K562 (cell line): ENCODE data around the gene LMTK2. TPM values are rescaled to one million over a fixed set of nuclear protein-coding genes. Genes with fewer than 3 reads are reported as not detected.

Source experiments
- BCLAF1 ChIP-seq, 2 experiments: fragments of 450-650 bp in 1 of 2; IDR thresholded peaks; 2 replicates each; pipeline ENCODE4 v1.6.1; 2011 to 2017; ENCODE audit warnings: low read depth in 2 of 2, antibody characterized with exemption in 1 of 2, borderline replicate concordance in 1 of 2, low read length in 1 of 2, mild to moderate bottlenecking in 1 of 2, mixed read lengths in 1 of 2; ENCODE audit not compliant: control insufficient read depth in 1 of 2
- KLF6 ChIP-seq: fragments of 250-450 bp; sonication (Bioruptor Pico); IDR thresholded peaks from 2 replicates; pipeline ENCODE4 v1.4.0; 2020; ENCODE audit warnings: mild to moderate bottlenecking, moderate library complexity, borderline replicate concordance
- NCOA2 ChIP-seq, 2 experiments: fragments of 450-650 bp; IDR thresholded peaks; 2 replicates each; pipeline ENCODE4 v1.6.1; 2018; ENCODE audit warnings: mild to moderate bottlenecking in 2 of 2, moderate library complexity in 1 of 2; ENCODE audit not compliant: partially characterized antibody in 2 of 2
- ZNF277 ChIP-seq: fragments of 250-450 bp; sonication (Bioruptor Pico); IDR thresholded peaks from 2 replicates; pipeline ENCODE4 v1.8.0; 2022; ENCODE audit warnings: inconsistent platforms, mild to moderate bottlenecking, moderate library complexity, borderline replicate concordance
- polyA plus RNA-seq, 8 experiments: library from polyadenylated mRNA; depleted of rRNA in 4 of 8; stranded (reverse) in 5 of 8; unstranded in 3 of 8; fragments of >200 nt; fragmentation: Nextera tagmentation in 2 of 8; fragmentation: Illumina TruSeq in 1 of 8; extraction: Ambion mirVana in 2 of 8; extraction: Trizol in 1 of 8; gene quantifications; 2 replicates each; pipeline versions ENCODE4 v1.2.1 to v1.2.3, GENCODE V29; 2011 to 2014; ENCODE audit warnings: inconsistent platforms in 1 of 8, missing spikeins in 1 of 8
- total RNA-seq, 7 experiments: library from RNA; depleted of rRNA in 6 of 7; stranded (reverse); fragments of >200 nt in 6 of 7; fragmentation: Illumina TruSeq in 2 of 7; extraction: Trizol in 2 of 7; gene quantifications; 2 replicates each; pipeline versions ENCODE4 v1.2.1 to v1.2.3, GENCODE V29; 2011 to 2021; ENCODE audit warnings: low replicate concordance in 1 of 7

Gene LMTK2
- total and polyA plus RNA-seq, 9 of the 15 experiments (the other 6 are each of a cell fraction or from before 2014, with no cell fraction given): 0.78 to 16.4 (median 6.3) TPM

GRCh38 chr7:98223898-98224700 lies 117.4 kb downstream of the LMTK2 start (continued):
- TF ChIP-seq BCLAF1 (IDR thresholded peaks at IDR 0.05; ENCODE audit: borderline replicate concordance in 1 of 2, control insufficient read depth in 1 of 2, low read depth in 2 of 2, low read length in 1 of 2): no peak
- no peak for TF ChIP-seq KLF6
- no peak for TF ChIP-seq NCOA2 (IDR thresholded peaks at IDR 0.05; ENCODE audit: partially characterized antibody in 2 of 2)
- TF ChIP-seq ZNF277 (CRISPR knock-in tag): no peak
